ENCODE measurements around the gene IHH.

IHH gene

DNA sequence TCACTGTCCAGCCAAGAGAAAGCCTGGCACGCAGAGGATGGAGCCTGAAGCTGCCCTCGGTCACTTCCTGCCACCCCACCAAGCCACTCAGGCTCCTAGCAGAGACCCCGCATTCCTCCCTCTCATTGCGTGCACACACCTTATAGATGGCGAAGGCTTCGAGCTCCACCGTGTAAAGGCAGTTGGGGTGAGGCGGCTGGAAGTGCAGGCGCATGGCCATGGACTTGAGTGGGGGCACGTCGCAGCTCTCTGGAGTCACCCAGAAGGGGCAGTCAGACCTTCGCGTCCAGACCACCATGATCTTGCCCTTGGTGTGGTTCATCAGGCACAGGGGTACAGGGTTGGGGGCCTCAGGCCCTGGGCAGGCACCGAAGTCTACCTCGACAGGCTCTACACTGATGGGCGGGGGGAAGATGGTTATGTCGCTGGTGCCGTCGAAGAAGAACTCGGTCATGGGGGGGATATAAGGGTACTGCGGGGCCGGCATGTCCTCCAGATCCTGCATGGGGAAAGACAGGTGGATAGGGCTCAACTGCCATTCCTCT is 33.1 kb downstream of the IHH start:
- no peak overlapping the region for H3K4me3 ChIP-seq (replicated peaks in 1 of 2; ENCODE audit: low read depth in 2 of 2, low read length in 2 of 2)
- no peak for DNase-seq (ENCODE audit: low read depth in 2 of 2)
- TF ChIP-seq, protein P1, sequence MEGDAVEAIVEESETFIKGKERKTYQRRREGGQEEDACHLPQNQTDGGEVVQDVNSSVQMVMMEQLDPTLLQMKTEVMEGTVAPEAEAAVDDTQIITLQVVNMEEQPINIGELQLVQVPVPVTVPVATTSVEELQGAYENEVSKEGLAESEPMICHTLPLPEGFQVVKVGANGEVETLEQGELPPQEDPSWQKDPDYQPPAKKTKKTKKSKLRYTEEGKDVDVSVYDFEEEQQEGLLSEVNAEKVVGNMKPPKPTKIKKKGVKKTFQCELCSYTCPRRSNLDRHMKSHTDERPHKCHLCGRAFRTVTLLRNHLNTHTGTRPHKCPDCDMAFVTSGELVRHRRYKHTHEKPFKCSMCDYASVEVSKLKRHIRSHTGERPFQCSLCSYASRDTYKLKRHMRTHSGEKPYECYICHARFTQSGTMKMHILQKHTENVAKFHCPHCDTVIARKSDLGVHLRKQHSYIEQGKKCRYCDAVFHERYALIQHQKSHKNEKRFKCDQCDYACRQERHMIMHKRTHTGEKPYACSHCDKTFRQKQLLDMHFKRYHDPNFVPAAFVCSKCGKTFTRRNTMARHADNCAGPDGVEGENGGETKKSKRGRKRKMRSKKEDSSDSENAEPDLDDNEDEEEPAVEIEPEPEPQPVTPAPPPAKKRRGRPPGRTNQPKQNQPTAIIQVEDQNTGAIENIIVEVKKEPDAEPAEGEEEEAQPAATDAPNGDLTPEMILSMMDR (IDR thresholded peaks at IDR 0.05; ENCODE audit: low read depth, low read length): no peak

DNA sequence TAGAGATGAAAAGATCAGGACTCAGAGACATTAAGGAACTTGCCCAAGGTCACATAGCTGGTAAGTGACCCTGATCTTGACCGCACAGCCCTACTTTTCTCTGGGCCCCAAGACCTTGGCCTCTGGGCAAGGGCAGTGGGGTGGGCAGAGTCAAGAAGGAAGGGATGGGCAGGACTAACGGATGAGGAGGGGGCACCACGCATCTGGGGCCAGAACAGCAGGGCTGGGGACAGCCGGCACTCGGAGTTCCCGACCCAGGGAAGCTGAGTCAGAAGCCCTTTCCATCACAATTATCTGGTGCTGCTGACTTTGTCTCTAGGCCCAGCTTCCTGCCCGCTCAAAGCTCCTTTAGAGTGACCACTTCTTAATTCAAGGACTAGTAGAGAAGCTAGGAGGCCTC is 33.8 kb downstream of the IHH start:
- no peak for DNase-seq (ENCODE audit: low read depth in 2 of 2)
- TF ChIP-seq, protein P1 (IDR thresholded peaks at IDR 0.05; ENCODE audit: low read depth, low read length): no peak
- no peak overlapping the region for H3K4me3 ChIP-seq (replicated peaks in 1 of 2; ENCODE audit: low read depth in 2 of 2, low read length in 2 of 2)

DNA sequence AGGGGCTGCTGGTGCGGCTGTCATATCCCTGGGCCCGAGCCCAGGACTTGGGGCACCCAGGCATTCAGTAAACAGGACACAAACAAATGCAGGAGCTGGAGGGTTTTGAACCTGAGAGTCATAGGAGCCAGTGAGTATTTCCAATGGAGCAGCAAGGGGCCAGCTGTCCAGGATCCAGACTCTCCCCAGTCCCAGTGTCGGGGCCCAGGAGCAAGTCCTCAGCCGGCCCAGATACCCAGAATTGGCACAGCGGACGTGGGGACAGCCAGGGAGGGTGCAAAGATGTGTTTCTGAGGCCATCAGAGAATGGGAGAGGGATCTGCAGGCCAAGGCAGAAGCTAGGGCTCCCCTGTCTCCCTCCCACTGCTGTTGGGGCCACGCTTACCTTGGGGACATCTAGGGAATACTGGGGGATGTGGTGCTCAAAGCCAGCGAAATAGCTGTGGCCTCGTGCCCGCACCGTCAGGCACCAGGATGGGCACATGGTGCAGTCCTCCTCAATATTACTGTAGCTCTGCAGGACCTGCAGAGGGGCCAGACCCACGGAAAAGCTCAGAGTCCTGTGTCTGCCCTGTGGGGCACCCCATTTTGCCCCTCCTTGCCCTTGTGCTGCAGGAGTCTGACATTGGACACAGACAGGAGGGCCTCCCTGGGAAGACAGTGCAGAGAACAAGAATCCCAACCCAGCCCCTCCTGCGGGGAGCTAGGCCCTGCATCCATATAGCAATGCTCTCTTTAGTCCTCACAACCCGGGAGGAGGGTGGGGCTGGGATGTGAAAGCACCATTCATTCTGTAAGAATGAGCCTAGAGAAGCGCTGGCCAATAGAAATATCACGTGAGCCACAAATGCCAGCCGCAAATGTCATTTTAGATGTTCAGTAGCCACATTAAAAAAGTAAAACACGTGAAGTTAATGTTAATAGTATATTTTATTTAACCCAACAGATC is 34.8 kb downstream of the IHH start:
- TF ChIP-seq, protein P1 (IDR thresholded peaks at IDR 0.05; ENCODE audit: low read depth, low read length): no peak
- no peak for DNase-seq (ENCODE audit: low read depth in 2 of 2)
- H3K4me3 ChIP-seq (replicated peaks in 1 of 2; ENCODE audit: low read depth in 2 of 2, low read length in 2 of 2): no peak overlapping the region

DNA sequence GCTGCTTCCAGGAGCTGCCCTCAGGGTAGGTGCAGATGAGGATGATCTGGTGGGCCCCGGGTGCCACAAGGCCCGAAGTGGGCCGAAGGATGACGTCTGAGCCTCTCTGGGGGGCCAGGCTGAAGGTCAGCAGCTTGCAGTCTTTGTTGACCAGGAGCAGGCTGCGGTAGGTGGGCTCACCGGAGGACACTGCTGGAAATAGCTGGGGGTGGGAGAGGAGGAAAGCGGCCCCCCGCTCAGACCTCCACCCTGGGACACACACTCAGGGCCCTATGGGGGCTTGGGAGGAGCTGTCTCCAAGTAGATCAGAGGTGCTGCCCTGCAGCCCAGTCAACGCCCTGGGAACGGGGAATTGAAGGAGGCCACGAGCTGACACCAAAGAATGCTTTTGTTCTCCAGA is 36.7 kb downstream of the IHH start:
- H3K4me3 ChIP-seq (replicated peaks in 1 of 2; ENCODE audit: low read depth in 2 of 2, low read length in 2 of 2): no peak overlapping the region
- DNase-seq (ENCODE audit: low read depth in 2 of 2): no peak
- TF ChIP-seq, protein P1 (IDR thresholded peaks at IDR 0.05; ENCODE audit: low read depth, low read length): no peak

DNA sequence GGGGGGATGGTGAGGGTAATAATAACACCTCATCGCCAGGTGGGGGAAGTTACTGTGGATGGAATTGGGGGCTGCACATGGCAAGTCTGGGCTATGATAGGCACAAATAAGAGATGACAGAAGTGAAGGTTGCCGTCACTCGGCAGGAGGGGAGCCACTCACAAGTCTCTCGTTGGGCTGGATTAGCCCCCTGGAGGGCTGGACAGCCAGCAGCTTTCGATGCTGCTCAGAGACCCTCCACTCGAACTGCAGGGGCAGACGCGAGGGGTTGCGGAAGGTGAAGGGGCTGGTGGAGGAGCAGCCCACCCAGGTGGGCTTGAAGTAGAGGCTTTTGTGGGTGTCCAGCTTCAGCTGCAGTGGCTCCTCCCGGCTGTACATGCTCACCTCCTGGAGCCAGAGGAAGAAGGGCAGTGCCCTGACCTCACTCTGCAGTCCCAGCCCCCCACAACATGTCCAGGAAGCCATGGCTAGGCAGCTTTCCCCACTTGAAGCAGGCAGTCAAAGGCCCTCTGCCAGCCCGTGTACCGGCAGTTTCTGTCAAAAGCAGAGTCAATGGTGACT is 37.6 kb downstream of the IHH start:
- TF ChIP-seq, protein P1 (IDR thresholded peaks at IDR 0.05; ENCODE audit: low read depth, low read length): no peak
- DNase-seq (ENCODE audit: low read depth in 2 of 2): no peak
- H3K4me3 ChIP-seq (replicated peaks in 1 of 2; ENCODE audit: low read depth in 2 of 2, low read length in 2 of 2): no peak overlapping the region

DNA sequence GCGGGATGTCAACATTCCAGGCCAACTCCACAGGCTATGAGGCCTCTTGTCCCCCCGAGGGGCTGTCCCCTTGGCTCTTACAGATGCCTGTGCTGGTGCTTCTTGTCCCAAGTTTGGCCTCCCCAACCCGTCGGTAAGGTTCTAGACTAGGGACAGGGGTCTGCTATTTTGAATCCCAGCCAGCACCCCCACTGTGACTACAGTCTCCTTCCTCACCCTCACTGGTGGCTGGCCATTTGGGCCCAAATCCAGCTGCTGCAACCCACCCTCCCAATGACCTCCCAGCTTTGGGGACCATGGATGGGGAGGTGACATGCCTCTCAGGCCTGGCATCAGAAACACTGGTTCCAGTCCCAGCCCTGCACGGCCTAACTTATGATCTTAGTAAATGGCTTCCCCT is 38.1 kb downstream of the IHH start:
- TF ChIP-seq, protein P1 (IDR thresholded peaks at IDR 0.05; ENCODE audit: low read depth, low read length): no peak
- no peak for DNase-seq (ENCODE audit: low read depth in 2 of 2)
- H3K4me3 ChIP-seq (replicated peaks in 1 of 2; ENCODE audit: low read depth in 2 of 2, low read length in 2 of 2): no peak overlapping the region

Data from cardiac fibroblast (primary cell).